Astrocyte of the cerebellum (primary cell): ENCODE data around the gene KIFC1.

Experiments
- DNase-seq: peaks from one replicate; pipeline ENCODE4 v3.0.0-alpha.2; 2011; ENCODE audit warnings: low read depth
- H3K4me3 ChIP-seq: 2 replicates; pipeline ENCODE4 v1.5.1; 2011; ENCODE audit warnings: mild to moderate bottlenecking, low read depth, low read length, moderate library complexity
- in situ Hi-C: cut with HindIII; loops from 2 replicates; pipeline ENCODE4 v1.10.0; 2017; ENCODE audit warnings: low sequenced_read_pairs
- TF ChIP-seq, protein P1 (sequence below): IDR thresholded peaks from 2 replicates; pipeline ENCODE4 v1.5.1; 2012; ENCODE audit warnings: low read length, low read depth, moderate library complexity, mild to moderate bottlenecking; ENCODE audit errors: missing control alignments

KIFC1 gene

DNA sequence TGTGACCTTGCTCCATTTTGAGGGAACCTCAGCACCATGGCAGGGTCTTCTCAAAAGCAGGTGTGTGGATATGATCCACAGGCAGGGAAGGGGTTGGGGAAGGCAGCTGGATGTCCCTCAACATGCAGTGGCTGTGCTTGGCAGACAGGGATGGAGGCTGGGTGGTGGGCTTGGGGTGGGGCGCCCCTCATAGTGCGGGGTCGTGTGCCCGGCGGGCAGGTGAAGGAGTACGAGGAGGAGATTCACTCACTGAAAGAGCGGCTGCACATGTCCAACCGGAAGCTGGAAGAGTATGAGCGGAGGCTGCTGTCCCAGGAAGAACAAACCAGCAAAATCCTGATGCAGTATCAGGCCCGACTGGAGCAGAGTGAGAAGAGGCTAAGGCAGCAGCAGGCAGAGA is 54.7 kb downstream of the KIFC1 start:
- DNase-seq: no peak
- no peak overlapping the region for H3K4me3 ChIP-seq
- TF ChIP-seq, protein P1, sequence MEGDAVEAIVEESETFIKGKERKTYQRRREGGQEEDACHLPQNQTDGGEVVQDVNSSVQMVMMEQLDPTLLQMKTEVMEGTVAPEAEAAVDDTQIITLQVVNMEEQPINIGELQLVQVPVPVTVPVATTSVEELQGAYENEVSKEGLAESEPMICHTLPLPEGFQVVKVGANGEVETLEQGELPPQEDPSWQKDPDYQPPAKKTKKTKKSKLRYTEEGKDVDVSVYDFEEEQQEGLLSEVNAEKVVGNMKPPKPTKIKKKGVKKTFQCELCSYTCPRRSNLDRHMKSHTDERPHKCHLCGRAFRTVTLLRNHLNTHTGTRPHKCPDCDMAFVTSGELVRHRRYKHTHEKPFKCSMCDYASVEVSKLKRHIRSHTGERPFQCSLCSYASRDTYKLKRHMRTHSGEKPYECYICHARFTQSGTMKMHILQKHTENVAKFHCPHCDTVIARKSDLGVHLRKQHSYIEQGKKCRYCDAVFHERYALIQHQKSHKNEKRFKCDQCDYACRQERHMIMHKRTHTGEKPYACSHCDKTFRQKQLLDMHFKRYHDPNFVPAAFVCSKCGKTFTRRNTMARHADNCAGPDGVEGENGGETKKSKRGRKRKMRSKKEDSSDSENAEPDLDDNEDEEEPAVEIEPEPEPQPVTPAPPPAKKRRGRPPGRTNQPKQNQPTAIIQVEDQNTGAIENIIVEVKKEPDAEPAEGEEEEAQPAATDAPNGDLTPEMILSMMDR: no peak
- in situ Hi-C loops: no loop called here

DNA sequence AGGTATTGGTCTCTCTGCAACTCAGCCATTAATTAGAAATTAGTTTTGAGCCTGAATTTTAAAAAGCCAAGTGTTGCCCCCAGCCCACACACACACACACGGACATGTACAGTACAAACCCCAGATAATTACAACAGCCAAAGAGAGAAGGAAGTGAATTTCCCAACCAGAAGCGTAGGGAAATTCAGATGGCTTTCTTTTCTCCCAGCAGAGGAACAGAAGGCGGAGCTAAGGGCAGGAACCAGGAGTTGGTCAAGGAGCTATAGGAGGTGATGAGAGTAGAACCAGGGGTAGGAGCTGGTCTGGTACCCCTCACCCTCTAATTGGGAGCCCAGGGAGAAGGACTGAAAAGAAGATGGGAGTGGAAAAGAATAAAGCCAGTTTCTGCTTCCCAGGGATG is 58.8 kb downstream of the KIFC1 start:
- TF ChIP-seq, protein P1: no peak
- H3K4me3 ChIP-seq: no peak overlapping the region
- in situ Hi-C loops: no loop called here
- no peak for DNase-seq

DNA sequence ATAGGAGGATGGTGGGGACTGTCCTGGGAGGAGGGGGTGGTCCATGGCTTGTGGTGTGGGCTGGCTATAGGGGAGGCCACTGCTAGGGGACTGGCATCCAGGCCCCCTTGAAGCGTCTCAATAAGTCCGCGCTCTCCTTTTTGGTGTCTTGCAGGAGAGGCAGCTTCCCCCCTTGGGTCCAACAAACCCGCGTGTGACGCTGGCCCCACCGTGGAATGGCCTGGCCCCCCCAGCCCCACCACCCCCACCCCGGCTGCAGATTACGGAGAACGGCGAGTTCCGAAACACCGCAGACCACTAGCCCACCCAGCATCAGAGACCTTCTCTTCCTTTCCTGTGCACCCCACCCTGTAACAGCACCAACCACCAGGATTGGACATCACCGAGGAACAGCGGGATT is 60.0 kb downstream of the KIFC1 start:
- in situ Hi-C loops: no loop called here
- TF ChIP-seq, protein P1: no peak
- no peak overlapping the region for H3K4me3 ChIP-seq
- DNase-seq: no peak

DNA sequence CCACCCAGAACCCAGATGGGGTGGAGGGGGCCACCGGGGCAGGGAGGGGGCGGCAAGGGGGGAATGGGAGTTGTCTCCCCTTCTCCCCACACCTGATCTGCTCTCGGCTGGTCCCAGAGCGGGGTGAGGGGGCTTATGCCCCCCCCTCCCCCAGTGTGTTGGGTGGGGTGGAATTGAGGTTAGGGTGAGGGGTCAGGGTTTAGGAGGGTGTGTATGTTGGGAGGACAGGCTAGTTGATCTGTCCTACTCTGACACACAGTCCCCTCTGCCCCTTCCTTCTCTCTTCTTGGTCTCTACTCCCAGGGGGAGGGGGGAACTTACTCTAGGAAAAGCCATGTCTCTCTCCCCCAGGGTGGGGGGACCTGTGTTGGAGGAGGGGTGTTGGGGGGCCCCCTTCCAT is 60.9 kb downstream of the KIFC1 start:
- in situ Hi-C loops: no loop called here
- DNase-seq: no peak
- H3K4me3 ChIP-seq: no peak overlapping the region
- TF ChIP-seq, protein P1: no peak

DNA sequence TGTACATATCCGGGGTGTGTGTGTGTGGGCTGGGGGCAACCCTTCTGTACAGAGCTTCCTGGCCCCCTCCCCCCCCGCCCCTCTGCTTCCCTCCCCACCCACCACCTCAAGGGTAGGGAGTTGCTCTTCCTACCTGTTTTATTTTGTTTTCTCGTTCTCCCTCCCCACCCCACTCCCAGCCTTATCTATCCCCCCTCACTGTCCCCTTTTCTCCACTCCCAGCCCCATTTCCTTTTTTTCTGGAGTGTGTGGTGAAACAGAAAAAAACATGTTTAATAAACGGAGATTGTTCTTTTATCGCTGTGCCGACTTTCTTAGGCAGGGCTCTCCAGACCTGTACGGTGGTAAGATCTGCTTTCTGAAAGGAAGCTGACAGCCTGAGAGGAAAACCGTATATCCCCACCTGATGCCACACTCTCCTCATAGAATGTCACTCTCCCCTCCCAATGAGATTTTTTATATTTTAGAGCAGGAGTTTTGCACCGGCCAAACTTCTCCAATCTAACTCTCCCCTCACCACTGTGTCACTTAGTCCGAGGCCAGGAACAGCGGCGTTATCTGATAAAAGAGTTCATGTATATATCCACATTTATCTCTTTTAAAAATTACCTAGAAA is 61.9 kb downstream of the KIFC1 start:
- in situ Hi-C loops: no loop called here
- peak overlapping the region; percentile 96 for H3K4me3 ChIP-seq
- DNase-seq: no peak
- TF ChIP-seq, protein P1: no peak

DNA sequence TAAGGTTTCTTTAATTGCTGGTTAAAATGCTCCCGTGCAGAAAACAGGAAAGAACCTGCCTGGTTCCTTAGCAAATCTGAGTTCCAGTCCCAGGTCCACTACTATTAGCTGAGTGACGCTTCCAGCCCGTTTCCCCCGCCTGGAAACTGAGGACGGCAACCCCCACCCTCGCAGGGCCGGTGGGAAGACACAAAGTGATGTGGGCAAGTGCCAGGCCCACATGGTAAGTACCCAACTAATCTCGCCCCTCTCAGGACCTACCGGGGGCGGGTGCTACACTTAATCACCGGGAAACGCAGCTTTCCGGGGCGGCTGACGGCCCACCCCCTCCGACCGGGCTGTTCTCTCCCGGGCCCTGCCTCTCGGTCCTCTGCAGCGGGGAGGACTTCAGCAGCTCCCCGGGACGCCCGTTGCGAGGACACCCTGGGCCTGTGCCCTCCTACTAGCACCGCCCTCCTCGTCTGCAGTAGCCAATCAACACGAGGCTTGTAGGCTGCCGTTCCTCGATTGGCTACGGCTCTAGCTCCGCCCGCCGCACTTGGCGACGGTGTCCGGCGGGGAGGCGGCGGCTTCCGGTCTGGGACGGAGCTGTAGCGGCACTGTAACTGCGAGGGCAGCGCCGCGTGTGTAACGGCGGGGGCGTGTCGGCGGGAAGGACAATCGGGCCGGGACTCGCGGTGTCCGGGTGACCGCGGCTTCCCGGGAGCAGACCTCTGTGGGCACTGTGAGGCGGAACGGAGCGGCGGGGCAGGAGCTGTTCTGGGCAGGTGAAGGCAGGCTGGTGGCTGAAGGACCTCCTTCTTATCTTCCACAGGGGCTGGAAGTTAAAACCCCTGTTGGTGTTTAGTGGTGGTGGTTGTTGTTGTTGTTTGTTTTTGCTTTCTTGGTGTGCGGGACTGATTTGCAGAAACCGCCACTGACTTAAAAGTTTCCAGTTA is 62.7 kb downstream of the KIFC1 start, which contains the start of gene ZBTB9:
TSS of gene ZBTB9 (plus strand) at position 568 of the 938 bp plus-strand sequence. CDS start 525 bp downstream, outside the sequence.
- peak within 1 kb of the TSS; percentile 96 for H3K4me3 ChIP-seq
- in situ Hi-C loops: no loop called here
- peak; percentile 82 for DNase-seq
- TF ChIP-seq, protein P1: no peak
